Skeletal muscle cell (primary cell): ENCODE data around the gene ITCH.

Experiments
- DNase-seq: peaks from one replicate; pipeline ENCODE4 v3.0.0-alpha.2; 2010; ENCODE audit warnings: low read depth
- H3K4me3 ChIP-seq: 2 replicates; pipeline ENCODE4 v1.5.1; 2011; ENCODE audit warnings: low read depth, mild to moderate bottlenecking, control low read depth, low read length, moderate library complexity

Gene ITCH

DNA sequence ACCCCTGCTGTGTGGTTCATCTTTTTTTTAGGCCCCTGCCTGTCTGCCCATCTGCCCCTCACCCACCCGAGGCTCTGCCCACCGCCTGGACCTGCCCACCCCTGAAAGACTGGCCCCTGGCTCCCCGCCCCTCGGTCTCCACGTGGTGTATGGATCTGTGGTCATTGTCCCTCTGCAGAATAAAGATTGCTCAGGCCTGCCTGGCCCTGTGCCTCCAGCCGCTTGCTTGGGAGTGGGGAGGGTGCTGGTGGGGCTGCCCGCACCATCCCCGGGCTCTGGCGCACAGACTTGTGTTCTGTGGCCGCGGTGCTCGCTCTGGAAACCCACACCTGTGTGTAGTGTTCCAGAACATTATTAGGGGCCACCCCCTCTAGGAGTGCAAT lies 197.1 kb downstream of the ITCH start:
- no peak for DNase-seq
- H3K4me3 ChIP-seq, result no peak overlapping the region

DNA sequence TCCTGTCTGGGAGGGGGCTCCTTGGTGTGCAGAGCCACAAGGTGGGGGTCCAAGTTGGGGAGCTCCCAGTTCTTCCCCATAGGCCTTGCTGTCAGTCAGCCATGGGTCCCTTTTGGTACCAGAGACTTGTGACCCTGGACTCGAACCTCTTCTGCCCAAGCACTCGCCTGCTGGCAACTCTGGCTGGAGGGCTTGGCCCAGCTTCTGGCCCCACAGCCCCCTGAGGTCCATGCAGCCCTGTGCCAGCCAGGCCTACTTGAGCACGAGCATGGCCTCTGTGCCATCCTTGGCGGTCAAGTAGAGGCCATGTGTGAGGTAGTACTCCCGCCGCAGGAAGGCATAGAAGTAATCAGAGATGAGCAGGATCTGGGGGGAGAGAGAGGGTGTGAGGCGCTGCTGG lies 197.5 kb downstream of the ITCH start:
- no peak for DNase-seq
- no peak overlapping the region for H3K4me3 ChIP-seq
